ENCODE results near the gene MAMDC2. TPM values are rescaled to one million over a fixed set of nuclear protein-coding genes. Genes with fewer than 3 reads are reported as not detected.

The MAMDC2 gene
- total and polyA plus RNA-seq, 2 of the 8 experiments (the other 6 are each of a cell fraction or from before 2014, with no cell fraction given) = 6.1 to 15.4 TPM

GRCh38 chr9:70125621-70126263 is 82.1 kb downstream of the MAMDC2 start (continued):
- TF ChIP-seq CHD1 (IDR thresholded peaks at IDR 0.05; ENCODE audit: low read depth, low read length) (no peak), TBP (IDR thresholded peaks at IDR 0.05; ENCODE audit: low read depth, low read length) (no peak), SP4 (IDR thresholded peaks at IDR 0.05; ENCODE audit: low read length) (no peak)

Measured in H1 (cell line).